HEK293 (cell line): ENCODE results near the gene UNC119.

Source experiments
- CTCF ChIA-PET: fragments of 350-600 bp; formaldehyde crosslinking; extraction: SDS; loops from one replicate; lab custom pipeline; 2021; ENCODE audit warnings: antibody characterized with exemption; lab: Yijun Ruan, JAX
- POLR2A ChIA-PET: fragments of 300-600 bp; formaldehyde crosslinking; extraction: SDS; loops from one replicate; lab custom pipeline; 2020; ENCODE audit warnings: antibody characterized with exemption, inconsistent platforms; lab: Yijun Ruan, JAX
- H3K27ac ChIP-seq: fragments of 200-500 bp; sonication (Bioruptor generic); 2 replicates; pipeline ENCODE4 v1.5.1; 2014; ENCODE audit warnings: low read depth, low read length, control low read depth, inconsistent platforms; ENCODE audit errors: extremely low read depth
- H3K36me3 ChIP-seq, 2 experiments: fragments of 200-500 bp in 1 of 2; sonication (Bioruptor generic) in 1 of 2; 1 replicate in 1 of 2; 2 replicates in 1 of 2; pipeline ENCODE4 v1.5.1; 2014 to 2017; ENCODE audit warnings: inconsistent platforms in 2 of 2, low read length in 2 of 2; ENCODE audit not compliant: control insufficient read depth in 2 of 2, insufficient read depth in 1 of 2
- H3K4me1 ChIP-seq: fragments of 200-500 bp; sonication (Bioruptor generic); 2 replicates; pipeline ENCODE4 v1.5.1; 2014; ENCODE audit warnings: mild to moderate bottlenecking, low read length, inconsistent platforms; ENCODE audit not compliant: control insufficient read depth, insufficient read depth
- H3K4me3 ChIP-seq: 2 replicates; pipeline ENCODE4 v1.5.1; 2011; ENCODE audit warnings: low read depth, mild to moderate bottlenecking, control low read depth, low read length, moderate library complexity
- H3K9me3 ChIP-seq: fragments of 200-500 bp; sonication (Bioruptor generic); 2 replicates; pipeline ENCODE4 v1.5.1; 2014; ENCODE audit warnings: low read depth, low read length, inconsistent platforms; ENCODE audit not compliant: control insufficient read depth, insufficient read depth
- GLIS1 ChIP-seq: fragments of 450-650 bp; formaldehyde crosslinking; IDR thresholded peaks from 2 replicates; pipeline ENCODE4 v1.5.1; 2016; ENCODE audit warnings: missing biosample characterization, missing genetic modification characterization
- GLIS2 ChIP-seq: fragments of 450-650 bp; formaldehyde crosslinking; IDR thresholded peaks from 2 replicates; pipeline ENCODE4 v1.5.1; 2016; ENCODE audit warnings: missing biosample characterization, missing genetic modification characterization
- KLF10 ChIP-seq: fragments of 450-650 bp; IDR thresholded peaks from 2 replicates; pipeline ENCODE4 v1.5.1; 2018; ENCODE audit warnings: missing biosample characterization, mild to moderate bottlenecking, missing genetic modification characterization
- KLF16 ChIP-seq: fragments of 450-650 bp; formaldehyde crosslinking; IDR thresholded peaks from 2 replicates; pipeline ENCODE4 v1.5.1; 2017; ENCODE audit warnings: missing biosample characterization, missing genetic modification characterization
- SCRT1 ChIP-seq: fragments of 450-650 bp; formaldehyde crosslinking; IDR thresholded peaks from 2 replicates; pipeline ENCODE4 v1.5.1; 2016; ENCODE audit warnings: missing biosample characterization, missing genetic modification characterization, borderline replicate concordance
- SCRT2 ChIP-seq: fragments of 450-650 bp; formaldehyde crosslinking; IDR thresholded peaks from 2 replicates; pipeline ENCODE4 v1.5.1; 2016; ENCODE audit warnings: missing biosample characterization, missing genetic modification characterization
- ZBTB8A ChIP-seq: fragments of 450-650 bp; formaldehyde crosslinking; IDR thresholded peaks from 2 replicates; pipeline ENCODE4 v1.5.1; 2016; ENCODE audit warnings: missing biosample characterization, missing genetic modification characterization
- ZFP41 ChIP-seq: fragments of 450-650 bp; formaldehyde crosslinking; IDR thresholded peaks from 2 replicates; pipeline ENCODE4 v1.5.1; 2016; ENCODE audit warnings: missing biosample characterization, missing genetic modification characterization, borderline replicate concordance
- ZNF214 ChIP-seq: fragments of 450-650 bp; formaldehyde crosslinking; IDR thresholded peaks from 2 replicates; pipeline ENCODE4 v1.5.1; 2017; ENCODE audit warnings: missing biosample characterization, mild to moderate bottlenecking, missing genetic modification characterization, borderline replicate concordance
- ZNF341 ChIP-seq: fragments of 450-650 bp; formaldehyde crosslinking; IDR thresholded peaks from 2 replicates; pipeline ENCODE4; 2016; ENCODE audit warnings: low read depth, missing biosample characterization, missing genetic modification characterization
- ZNF768 ChIP-seq: fragments of 450-650 bp; formaldehyde crosslinking; IDR thresholded peaks from 2 replicates; pipeline ENCODE4 v1.5.1; 2018; ENCODE audit warnings: missing biosample characterization, mild to moderate bottlenecking, missing genetic modification characterization
- ZNF843 ChIP-seq: fragments of 450-650 bp; formaldehyde crosslinking; IDR thresholded peaks from 2 replicates; pipeline ENCODE4 v1.5.1; 2016; ENCODE audit warnings: missing biosample characterization, missing genetic modification characterization
- TF ChIP-seq, protein P1 (sequence below): fragments of 450-650 bp; formaldehyde crosslinking; IDR thresholded peaks from 2 replicates; pipeline ENCODE4 v1.5.1; 2016; ENCODE audit warnings: missing biosample characterization, missing genetic modification characterization, borderline replicate concordance
- TF ChIP-seq, protein P2 (sequence below): fragments of 450-650 bp; formaldehyde crosslinking; IDR thresholded peaks from 2 replicates; pipeline ENCODE4 v1.5.1; 2017; ENCODE audit warnings: missing biosample characterization, missing genetic modification characterization

UNC119 gene

DNA sequence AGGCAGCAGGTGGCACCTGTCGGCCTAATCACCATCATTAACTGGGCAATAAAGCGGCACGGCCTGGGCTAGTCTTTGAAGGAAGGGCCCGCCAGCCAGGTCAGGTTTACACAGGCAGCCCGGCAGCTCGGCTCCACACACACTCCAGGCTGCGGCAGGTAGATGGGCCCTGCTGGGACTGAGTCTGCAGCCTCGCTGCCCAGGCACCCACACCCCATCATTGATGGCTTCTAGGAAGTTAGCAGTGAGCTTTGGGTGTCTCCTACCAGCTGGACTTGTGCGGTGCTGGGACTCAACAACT, 53.1 kb downstream of the UNC119 start (continued):
- TF ChIP-seq, protein P1, sequence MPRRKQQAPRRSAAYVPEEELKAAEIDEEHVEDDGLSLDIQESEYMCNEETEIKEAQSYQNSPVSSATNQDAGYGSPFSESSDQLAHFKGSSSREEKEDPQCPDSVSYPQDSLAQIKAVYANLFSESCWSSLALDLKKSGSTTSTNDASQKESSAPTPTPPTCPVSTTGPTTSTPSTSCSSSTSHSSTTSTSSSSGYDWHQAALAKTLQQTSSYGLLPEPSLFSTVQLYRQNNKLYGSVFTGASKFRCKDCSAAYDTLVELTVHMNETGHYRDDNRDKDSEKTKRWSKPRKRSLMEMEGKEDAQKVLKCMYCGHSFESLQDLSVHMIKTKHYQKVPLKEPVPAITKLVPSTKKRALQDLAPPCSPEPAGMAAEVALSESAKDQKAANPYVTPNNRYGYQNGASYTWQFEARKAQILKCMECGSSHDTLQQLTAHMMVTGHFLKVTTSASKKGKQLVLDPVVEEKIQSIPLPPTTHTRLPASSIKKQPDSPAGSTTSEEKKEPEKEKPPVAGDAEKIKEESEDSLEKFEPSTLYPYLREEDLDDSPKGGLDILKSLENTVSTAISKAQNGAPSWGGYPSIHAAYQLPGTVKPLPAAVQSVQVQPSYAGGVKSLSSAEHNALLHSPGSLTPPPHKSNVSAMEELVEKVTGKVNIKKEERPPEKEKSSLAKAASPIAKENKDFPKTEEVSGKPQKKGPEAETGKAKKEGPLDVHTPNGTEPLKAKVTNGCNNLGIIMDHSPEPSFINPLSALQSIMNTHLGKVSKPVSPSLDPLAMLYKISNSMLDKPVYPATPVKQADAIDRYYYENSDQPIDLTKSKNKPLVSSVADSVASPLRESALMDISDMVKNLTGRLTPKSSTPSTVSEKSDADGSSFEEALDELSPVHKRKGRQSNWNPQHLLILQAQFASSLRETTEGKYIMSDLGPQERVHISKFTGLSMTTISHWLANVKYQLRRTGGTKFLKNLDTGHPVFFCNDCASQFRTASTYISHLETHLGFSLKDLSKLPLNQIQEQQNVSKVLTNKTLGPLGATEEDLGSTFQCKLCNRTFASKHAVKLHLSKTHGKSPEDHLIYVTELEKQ (tag by site-specific recombination): no peak
- TF ChIP-seq, protein P2, sequence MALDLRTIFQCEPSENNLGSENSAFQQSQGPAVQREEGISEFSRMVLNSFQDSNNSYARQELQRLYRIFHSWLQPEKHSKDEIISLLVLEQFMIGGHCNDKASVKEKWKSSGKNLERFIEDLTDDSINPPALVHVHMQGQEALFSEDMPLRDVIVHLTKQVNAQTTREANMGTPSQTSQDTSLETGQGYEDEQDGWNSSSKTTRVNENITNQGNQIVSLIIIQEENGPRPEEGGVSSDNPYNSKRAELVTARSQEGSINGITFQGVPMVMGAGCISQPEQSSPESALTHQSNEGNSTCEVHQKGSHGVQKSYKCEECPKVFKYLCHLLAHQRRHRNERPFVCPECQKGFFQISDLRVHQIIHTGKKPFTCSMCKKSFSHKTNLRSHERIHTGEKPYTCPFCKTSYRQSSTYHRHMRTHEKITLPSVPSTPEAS (tag by site-specific recombination): no peak
- TF ChIP-seq KLF10 (tag by site-specific recombination): no peak
- TF ChIP-seq SCRT1: peak; percentile 78; the same call in 1 of the 2 replicates
- no peak for TF ChIP-seq ZNF843 (tag by site-specific recombination)
- no peak for TF ChIP-seq ZBTB8A (tag by site-specific recombination)
- TF ChIP-seq ZNF214 (tag by site-specific recombination): no peak
- TF ChIP-seq SCRT2 (tag by site-specific recombination): peak; percentile 94
- TF ChIP-seq, all 188 proteins: peak for 2

DNA sequence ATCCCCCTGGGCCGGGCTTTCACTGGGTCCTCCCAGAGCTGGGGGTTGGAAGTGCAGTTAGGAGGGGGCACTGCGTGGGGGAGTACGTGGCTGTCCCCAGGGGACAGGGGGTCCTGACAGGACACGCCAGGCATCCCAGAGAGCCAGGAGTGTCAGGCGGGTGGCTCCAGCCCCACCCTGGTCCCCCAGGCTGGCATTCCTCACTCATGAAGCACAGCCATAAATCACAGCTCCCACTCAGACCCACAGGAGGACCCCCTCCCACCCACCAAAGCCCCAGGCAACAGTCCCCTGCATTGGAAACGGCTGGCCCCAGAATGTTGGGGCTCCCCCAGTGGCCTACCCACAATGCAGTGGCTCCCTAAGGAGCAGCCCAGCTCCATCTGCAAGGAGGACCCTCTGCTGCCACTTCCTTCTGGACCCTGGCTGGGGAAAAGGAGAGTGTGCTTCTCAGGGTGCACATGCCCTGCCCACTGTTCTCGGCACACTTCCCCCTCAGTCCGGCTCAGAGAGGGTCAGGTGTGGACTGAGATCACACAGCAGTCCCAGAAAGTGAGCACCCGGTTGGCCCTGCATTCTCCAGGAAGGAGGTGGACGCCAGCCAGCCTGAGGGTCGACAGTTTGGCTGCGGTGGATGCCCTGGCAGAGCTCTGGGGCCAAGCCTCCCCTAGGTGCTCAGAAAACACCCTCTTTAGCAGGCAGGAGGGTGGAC, 53.6 kb downstream of the UNC119 start:
- Histone ChIP-seq H3K4me3 (no peak overlapping the region), H3K36me3 (no peaks in the 10 kb centered on the region), H3K27ac (no peak overlapping the region), H3K4me1 (no peaks in the 10 kb centered on the region), H3K9me3 (no peaks in the 10 kb centered on the region)
- POLR2A ChIA-PET: no interaction called here
- TF ChIP-seq GLIS2 (tag by site-specific recombination) (0 out of 2 replicates have a peak, but pooled peaks have one; percentile 14), ZNF768 (peak; percentile 75), KLF16 (tag by site-specific recombination) (no peak), GLIS1 (tag by site-specific recombination) (peak; percentile 85), ZFP41 (tag by site-specific recombination) (no peak)
- CTCF ChIA-PET: interaction anchor here (0.6 to 2.8 kb wide), 2 partner anchors 33 to 42 kb away, joined by 3 to 14 read pairs; no protein-coding TSS in a partner anchor

DNA sequence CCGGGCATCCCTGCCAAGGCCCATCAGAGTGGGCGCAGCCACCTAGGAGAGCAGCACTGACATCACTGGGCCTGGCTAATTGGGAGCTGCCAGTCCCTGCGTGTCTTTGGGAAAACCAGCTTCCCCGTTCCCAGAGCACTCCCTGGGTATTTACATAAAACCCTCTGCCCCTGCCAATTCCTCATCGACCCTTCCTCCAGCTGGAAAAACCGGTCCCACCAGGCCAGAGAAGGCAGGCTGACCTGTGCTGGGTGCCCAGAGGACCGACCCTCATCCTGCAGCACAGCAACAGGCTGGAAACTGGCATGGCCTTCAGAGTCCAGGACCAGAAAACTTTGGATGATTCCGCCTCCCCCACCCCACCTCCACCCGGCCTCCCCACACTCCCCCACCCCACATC, 54.5 kb downstream of the UNC119 start:
- H3K9me3 ChIP-seq: no peaks in the 10 kb centered on the region
- H3K4me1 ChIP-seq: no peaks in the 10 kb centered on the region
- ChIA-PET CTCF (interaction anchor here (0.6 to 7.1 kb wide), 3 partner anchors 40 to 137 kb away, joined by 3 to 155 read pairs (median 35); no protein-coding TSS in a partner anchor), POLR2A (no interaction called here)
- no peak for TF ChIP-seq ZNF341 (tag by site-specific recombination)
- TF ChIP-seq SCRT2 (tag by site-specific recombination): 0 out of 2 replicates have a peak, but pooled peaks have one; percentile 9
- H3K36me3 ChIP-seq: no peaks in the 10 kb centered on the region
- H3K27ac ChIP-seq: no peak overlapping the region
- no peak overlapping the region for H3K4me3 ChIP-seq
